Hematopoietic multipotent progenitor cell treated with erythropoietin and hydrocortisone succinate and interleukin-3 and kit ligand, for 15 days (in vitro differentiated cells): ENCODE data around the gene LAMA4.

Experiments
- DNase-seq: peaks from one replicate; pipeline ENCODE4 v3.0.0-alpha.2; 2015; ENCODE audit warnings: low spot score

LAMA4 gene

DNA sequence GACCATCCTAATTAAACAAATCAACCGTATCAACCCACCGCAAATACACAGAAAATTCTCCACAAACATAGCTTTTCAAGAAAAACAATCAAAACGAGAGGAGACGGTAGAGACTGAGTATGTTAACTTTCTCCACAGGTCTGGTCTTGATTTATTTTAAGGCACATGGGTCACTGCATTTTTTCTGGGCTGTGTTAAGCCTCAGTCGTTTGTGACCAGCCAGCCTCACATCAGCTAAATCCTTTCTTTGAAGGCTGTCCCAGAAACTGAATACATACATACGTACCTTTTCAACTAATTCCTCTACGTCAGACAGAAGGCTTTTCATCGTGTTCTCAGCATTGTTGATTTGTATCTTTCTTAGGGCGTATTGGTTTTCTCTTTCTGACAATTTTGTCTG lies 69.4 kb downstream of the LAMA4 start:
- no peak for DNase-seq

DNA sequence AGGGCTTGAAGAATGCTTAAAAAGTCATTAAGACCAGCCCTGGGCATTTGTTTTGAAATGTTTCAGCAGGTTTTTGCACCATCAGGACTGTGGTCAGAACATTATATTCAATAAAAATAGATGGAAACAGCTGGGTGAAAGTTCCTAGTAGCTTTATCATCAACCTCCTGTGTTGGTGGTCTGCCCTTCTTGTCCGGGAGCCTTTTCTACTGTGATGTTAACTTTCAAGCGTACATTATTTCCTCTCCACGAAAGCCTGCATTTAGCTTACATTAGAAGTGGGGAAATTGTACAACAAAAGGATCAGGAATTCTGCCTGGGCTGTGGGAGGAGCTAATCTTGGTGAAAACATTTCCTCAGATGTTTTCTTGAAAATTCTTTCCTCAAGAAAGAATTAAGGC lies 71.1 kb downstream of the LAMA4 start:
- no peak for DNase-seq

DNA sequence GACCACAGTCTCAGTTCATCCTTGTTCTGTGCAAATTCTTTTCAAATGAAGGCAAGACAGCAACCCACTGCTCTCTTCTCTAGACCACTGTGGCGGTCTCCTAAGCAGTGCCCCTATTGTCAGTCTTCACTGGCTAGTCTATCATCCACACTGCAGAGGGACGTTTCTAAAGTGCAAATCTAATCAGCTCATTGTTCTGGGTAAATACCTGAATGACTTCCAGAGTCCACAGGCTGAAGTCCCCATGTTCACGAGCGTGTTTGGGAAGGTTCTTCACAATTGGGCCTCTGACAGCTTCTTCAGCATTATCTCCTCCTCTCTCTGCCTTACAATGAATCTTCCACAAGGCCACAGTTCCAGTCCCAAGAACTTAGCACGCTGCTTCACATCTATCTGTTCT lies 73.2 kb downstream of the LAMA4 start:
- DNase-seq: no peak

DNA sequence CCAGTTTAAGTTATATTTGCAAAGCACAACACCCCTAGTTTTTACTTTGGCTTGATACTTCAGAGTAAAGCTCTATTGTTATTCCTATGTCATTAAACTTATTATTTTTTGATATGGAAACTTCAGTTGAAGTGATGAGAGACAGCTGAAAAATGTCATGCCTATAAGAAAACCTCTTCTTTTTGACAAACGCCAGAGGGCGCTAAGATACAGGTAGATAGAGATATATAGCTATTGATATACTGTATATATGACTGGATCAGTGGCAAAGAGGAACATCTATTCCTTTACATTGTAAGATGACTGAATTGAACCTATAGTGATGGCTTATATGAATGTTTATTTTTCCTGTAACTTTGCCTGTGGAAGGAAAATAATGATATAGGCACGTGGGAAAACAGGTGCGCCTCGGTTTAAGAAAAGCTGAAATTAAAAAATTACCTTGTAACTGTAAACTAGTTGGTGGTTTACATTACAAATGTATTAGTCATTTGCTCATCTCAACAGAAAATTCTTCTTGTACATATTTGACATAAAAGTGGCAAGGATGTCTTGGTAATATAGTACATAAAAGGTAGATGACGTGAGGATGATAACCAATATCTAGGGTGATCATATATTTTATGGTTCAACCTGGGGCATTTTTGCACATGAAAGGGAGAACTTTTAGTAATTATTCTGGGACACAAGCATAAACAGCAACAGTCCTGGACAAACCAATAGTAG lies 74.1 kb downstream of the LAMA4 start:
- DNase-seq: peak; percentile 57

DNA sequence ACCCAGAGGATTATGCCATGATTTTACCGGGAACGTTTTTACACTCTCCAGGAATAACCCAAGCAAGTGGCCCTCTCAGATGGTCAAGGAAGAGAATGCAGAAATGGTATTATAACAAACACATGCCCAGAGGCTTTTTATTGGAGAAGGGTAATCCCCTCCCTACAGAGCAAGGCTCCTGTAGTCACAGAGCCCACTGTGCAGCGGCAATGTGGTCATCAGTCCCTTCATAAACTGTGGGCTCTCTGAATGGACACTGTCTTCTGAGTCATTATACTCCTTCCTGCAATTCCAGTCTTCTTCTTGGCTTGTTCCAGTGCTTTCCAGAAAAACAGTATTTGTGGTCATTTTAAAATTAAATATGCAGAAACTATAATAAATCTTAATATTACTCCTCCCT lies 74.7 kb downstream of the LAMA4 start:
- DNase-seq: no peak

DNA sequence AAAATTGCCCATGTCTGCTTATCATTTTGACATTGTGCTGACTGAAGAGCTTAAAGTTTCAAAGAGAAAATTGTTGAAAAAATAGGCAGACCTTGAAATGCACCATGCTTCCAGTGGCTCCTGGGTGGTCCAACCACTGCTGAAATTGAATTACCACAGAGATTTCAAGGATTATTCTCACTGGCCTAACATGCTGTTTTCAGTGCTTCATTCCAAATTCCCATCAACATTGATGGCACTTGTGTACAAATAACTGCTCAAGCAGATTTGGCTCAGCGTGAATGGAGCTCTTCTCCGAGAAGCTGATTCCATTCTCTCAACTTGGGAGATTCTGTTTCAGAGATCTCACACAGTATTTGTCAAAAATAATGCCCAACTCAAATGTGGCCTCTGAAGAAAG lies 75.5 kb downstream of the LAMA4 start:
- no peak for DNase-seq

DNA sequence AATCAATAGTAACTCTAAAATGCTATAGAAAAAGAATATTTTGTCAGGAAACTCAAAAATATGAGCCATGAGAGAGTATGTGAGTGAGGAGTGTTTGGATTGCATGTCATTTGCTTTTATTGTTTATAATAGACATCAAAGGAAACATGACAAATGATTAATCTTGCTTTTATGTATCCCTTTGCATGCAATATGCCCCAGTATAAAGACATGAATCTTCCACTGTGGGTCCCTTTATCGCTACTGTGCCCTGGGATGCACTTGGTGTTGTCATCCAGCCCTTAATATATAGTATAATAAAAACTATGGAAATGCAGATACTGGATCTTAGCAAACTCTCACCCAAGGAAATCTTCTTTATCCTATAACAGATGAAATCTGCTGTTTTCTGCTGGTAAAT lies 77.3 kb downstream of the LAMA4 start:
- no peak for DNase-seq

DNA sequence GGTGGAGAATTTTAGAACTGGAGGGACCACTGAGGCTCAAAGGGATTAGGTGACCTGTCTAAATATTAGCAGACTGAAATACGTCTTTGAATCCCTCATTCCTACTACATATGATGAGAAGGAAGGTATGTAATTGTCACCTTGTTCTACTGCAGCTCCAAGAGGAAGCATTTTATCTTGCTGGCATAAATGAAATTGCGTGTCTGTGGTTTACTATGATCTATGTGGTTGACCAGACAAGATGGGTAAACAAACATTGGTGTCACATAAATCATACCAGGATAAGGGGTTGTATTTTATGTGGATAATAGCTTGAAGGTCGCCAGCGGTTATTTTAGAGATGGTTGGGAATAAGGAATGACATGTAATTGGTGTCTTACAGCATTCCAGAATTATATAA lies 78.2 kb downstream of the LAMA4 start:
- no peak for DNase-seq

DNA sequence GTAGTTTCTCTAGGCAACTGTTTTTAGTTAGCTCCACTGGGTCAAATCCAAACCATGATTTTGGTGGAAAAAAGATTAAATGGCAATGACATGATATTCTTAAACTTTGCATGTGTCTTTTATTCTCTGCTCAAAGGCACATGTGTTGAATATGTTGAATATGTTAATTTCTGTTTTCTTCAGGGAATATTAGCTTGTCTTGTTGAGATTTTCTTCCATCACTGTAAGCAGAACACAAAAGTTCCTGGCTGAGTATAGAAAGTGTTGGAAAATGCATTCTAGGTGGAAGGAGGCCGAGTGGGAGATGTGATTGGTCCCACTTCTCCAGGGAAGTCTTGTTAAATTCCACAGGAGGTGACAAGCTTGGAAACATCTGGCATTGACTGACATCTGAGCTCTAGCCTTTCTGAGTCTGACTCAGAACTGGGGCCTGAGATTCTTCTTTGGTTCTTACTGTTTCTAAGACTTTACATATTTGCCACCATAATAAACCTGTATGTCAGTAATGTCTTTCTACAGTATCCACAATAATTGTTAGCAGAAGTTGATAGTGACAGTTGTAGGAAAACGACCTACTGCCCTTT lies 81.1 kb downstream of the LAMA4 start:
- DNase-seq: no peak

- no peak for DNase-seq
Observed at GRCh38 chr6:112172540-112172939, 81.8 kb downstream of the LAMA4 start.

DNA sequence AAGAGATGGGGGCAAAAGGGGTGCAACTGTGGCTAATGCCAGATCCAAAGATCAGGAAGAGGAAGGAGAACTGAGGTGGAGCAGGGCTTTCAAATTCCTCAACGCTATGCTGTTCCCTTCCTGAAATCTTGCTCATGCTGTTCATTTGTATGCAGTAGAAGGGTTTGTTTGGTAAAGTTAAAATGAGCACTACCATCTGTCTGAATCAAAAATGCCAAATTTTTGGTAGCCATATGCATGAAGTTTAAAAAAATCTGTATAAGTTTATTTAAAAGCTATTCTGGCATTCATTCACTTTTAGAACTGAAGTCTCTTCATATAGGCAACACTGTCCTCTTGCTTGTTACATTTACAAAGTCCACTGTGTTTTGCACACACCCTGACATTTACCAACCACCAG lies 84.8 kb downstream of the LAMA4 start:
- no peak for DNase-seq

GRCh38 chr6:112163295-112164257 lies 90.8 kb downstream of the LAMA4 start:
- DNase-seq: peak; percentile 48

- DNase-seq: no peak
Observed at GRCh38 chr6:112160745-112161144, 93.6 kb downstream of the LAMA4 start.

DNA sequence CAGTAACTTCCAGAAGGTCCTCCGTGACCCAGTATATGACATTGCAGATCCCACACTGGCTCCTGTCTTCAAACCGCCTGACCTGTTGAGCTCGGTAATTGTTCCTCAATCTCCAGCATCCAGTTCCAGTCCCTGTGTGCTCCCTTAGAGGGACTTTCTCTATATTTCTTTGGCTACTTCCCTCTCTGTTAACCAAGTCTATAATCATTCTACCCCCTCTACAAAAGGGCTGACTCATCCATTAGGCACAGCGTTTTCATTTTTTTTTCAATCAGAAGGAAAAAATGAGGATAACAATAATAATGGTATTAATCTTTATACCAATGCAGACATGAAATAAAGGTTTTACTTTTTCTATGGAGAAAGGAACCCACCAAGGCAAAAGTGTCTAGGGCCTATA lies 97.7 kb downstream of the LAMA4 start:
- no peak for DNase-seq

- no peak for DNase-seq
Observed at GRCh38 chr6:112155886-112156285, 98.5 kb downstream of the LAMA4 start.

- DNase-seq: no peak
Observed at GRCh38 chr6:112154711-112155110, 99.7 kb downstream of the LAMA4 start.

GRCh38 chr6:112153926-112154607 lies 100.3 kb downstream of the LAMA4 start:
- DNase-seq: no peak

GRCh38 chr6:112150363-112150762 lies 104.0 kb downstream of the LAMA4 start:
- no peak for DNase-seq

DNA sequence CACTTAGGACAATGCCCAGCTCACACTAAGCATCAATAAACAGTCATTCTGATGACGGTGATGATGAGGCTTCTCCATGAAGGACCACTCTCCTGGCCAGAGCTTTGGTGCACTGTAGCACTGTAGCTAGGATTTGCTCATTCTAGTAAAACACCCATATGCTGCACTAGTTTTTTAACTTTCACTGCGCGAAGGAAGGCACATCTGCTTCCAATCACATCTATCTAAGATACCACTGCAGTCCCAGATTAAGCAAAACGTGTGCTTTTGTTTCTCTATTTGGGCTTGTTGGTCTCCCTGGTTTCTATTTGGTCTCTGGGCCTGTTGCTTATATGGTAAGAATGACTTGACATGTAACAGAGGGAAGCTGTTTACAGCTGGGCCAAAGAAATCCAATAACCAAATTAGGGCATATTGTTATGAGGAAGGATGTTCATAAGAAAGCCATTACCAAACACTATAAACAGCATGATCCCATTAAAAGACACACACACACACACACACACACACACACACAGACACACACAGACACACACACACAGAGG lies 104.6 kb downstream of the LAMA4 start:
- no peak for DNase-seq

DNA sequence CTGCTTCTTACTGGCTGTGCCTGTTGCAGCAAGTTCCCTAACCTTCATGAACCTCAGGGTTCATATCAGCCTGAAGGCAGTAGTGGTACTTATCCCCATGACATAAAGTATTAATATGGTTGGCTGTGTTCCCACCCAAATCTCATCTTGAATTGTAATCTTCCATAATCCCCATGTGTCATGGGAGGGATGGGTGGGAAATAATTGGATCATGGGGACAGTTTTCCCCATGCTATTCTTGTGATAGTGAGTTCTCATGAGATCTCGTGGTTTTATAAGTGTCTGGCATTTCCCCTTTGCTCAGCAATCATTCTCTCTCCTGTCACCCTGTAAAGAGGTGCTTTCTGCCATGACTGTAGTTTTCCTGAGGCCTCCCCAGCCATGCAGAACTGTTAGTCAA lies 105.1 kb downstream of the LAMA4 start:
- DNase-seq: no peak

- DNase-seq: no peak
Observed at GRCh38 chr6:112148103-112148502, 106.3 kb downstream of the LAMA4 start.

DNA sequence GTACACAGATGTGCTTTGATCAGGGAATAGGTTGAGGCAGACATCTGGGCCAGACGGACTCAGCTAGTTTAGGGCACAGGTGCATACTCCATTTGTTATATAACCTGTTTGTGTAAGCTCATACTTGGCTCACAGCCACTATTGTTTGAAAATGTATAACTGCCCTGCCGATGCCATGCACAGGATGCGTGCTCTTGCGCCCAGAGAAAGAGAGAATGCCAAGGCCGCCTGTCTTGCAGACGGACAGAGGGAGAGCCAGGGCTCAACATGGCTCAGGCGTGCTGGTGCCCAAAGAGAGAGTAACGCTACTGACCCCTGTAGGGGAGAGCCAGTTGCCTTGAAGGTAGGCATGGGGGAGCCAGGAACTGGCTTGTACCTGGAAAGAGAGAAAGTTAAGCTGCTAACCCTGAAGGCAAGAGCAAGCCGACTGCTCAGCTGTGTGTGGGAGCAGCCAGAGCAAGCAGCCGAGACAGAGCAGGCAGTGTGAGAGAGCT lies 109.2 kb downstream of the LAMA4 start:
- no peak for DNase-seq
